MCF 10A (cell line): ENCODE measurements around the gene GTF2IRD1. TPM values are rescaled to one million over a fixed set of nuclear protein-coding genes. Genes with fewer than 3 reads are reported as not detected.

Experiments
- BruUV-seq: library from RNA; stranded (reverse); fragments of 400-500 nt; replicated peaks from 2 replicates; lab custom pipeline; 2021; lab: Mats Ljungman, UMichigan
- CTCF ChIA-PET: fragments of 300-600 bp; sonication (Branson Sonifier 250); formaldehyde crosslinking; extraction: SDS; loops from one replicate; lab custom pipeline; 2021; ENCODE audit warnings: antibody characterized with exemption, inconsistent platforms; lab: Yijun Ruan, JAX
- POLR2A ChIA-PET: fragments of 300-600, 350-650 bp; sonication (Branson Sonifier 250); formaldehyde crosslinking; extraction: SDS; loops from one replicate; lab custom pipeline; 2020; ENCODE audit warnings: antibody characterized with exemption, inconsistent platforms; lab: Yijun Ruan, JAX
- DNase-seq: peaks from one replicate; pipeline ENCODE4 v3.0.0-alpha.2; 2018; ENCODE audit not compliant: unreplicated experiment
- H3K27ac Mint-ChIP-seq: one replicate; pipeline ENCODE4 v1.8.0; 2022; ENCODE audit warnings: mild to moderate bottlenecking, low read depth, mixed read lengths; ENCODE audit not compliant: unreplicated experiment
- H3K27me3 Mint-ChIP-seq: one replicate; pipeline ENCODE4 v1.8.0; 2022; ENCODE audit warnings: mixed read lengths; ENCODE audit not compliant: insufficient read depth, unreplicated experiment
- H3K36me3 Mint-ChIP-seq: one replicate; pipeline ENCODE4 v1.8.0; 2022; ENCODE audit warnings: mild to moderate bottlenecking, moderate library complexity, mixed read lengths; ENCODE audit not compliant: insufficient read depth, unreplicated experiment
- H3K4me1 Mint-ChIP-seq: one replicate; pipeline ENCODE4 v1.8.0; 2022; ENCODE audit warnings: mixed read lengths; ENCODE audit not compliant: insufficient read depth, unreplicated experiment
- H3K4me3 Mint-ChIP-seq: one replicate; pipeline ENCODE4 v1.8.0; 2022; ENCODE audit warnings: mild to moderate bottlenecking, moderate library complexity, mixed read lengths; ENCODE audit not compliant: unreplicated experiment
- H3K9me3 Mint-ChIP-seq: one replicate; pipeline ENCODE4 v1.8.0; 2022; ENCODE audit warnings: mixed read lengths; ENCODE audit not compliant: unreplicated experiment
- CTCF ChIP-seq: fragments of 200-600 bp; IDR thresholded peaks from one replicate; pipeline ENCODE4 v1.8.0; 2022; ENCODE audit warnings: antibody characterized with exemption, mild to moderate bottlenecking; ENCODE audit not compliant: unreplicated experiment
- intact Hi-C: fragments of 100-400 bp; cut with micrococcal nuclease; formaldehyde crosslinking; loops from 2 replicates; pipeline ENCODE4 v1.14.1; 2022
- total RNA-seq: library from RNA; stranded (reverse); gene quantifications from 2 replicates; pipeline ENCODE4 v1.2.3, GENCODE V29; 2022

Gene GTF2IRD1
- total RNA-seq, 1 experiment from 2014 or later, result 77.6 TPM

GRCh38 chr7:74567318-74567668 is 113.6 kb downstream of the GTF2IRD1 start:
- Mint-ChIP-seq H3K4me1 (no peaks in the 10 kb centered on the region), H3K27ac (no peak overlapping the region), H3K36me3 (peaks cover 55% of the 10 kb centered on the region), H3K4me3 (no peak overlapping the region), H3K9me3 (no peaks in the 10 kb centered on the region), H3K27me3 (no peaks in the 10 kb centered on the region)
- CTCF ChIA-PET, result interaction anchor here (0.6 to 2.9 kb wide), 12 partner anchors 10 to 297 kb away, joined by 3 to 24 read pairs (median 4); no protein-coding TSS in a partner anchor
- BruUV-seq, result no TSS peak
- POLR2A ChIA-PET, result interaction anchor here (0.5 to 0.8 kb wide), 2 partner anchors 33 to 39 kb away, joined by 3 read pairs; no protein-coding TSS in a partner anchor
- DNase-seq, result no peak
- TF ChIP-seq CTCF, result no peak
- intact Hi-C loops, result no loop called here

GRCh38 chr7:74568658-74569057 is 115.0 kb downstream of the GTF2IRD1 start:
- POLR2A ChIA-PET, result interaction anchor here (0.6 kb wide), 1 partner anchor 19 kb away, joined by 3 read pairs; no protein-coding TSS in a partner anchor
- no peak for TF ChIP-seq CTCF

GRCh38 chr7:74569501-74570075 is 115.9 kb downstream of the GTF2IRD1 start:
- no peak for TF ChIP-seq CTCF
- CTCF ChIA-PET, result interaction anchor here (0.6 to 2.1 kb wide), 6 partner anchors 23 to 152 kb away, joined by 3 to 8 read pairs (median 3); no protein-coding TSS in a partner anchor
- no peak for DNase-seq
- peaks cover 34% of the 10 kb centered on the region for H3K36me3 Mint-ChIP-seq
- BruUV-seq, result no TSS peak
- no peak overlapping the region for H3K4me3 Mint-ChIP-seq
- intact Hi-C loops, result no loop called here
- no peaks in the 10 kb centered on the region for H3K27me3 Mint-ChIP-seq
- H3K4me1 Mint-ChIP-seq, result no peaks in the 10 kb centered on the region
- no peak overlapping the region for H3K27ac Mint-ChIP-seq
- H3K9me3 Mint-ChIP-seq, result no peaks in the 10 kb centered on the region
- POLR2A ChIA-PET, result interaction anchor here (0.9 kb wide), 1 partner anchor 16 kb away, joined by 4 read pairs; no protein-coding TSS in a partner anchor

More at GRCh38 chr7:74568658-74569057, 115.0 kb downstream of the GTF2IRD1 start:
- intact Hi-C loops, result no loop called here
- CTCF ChIA-PET, result interaction anchor here (0.7 to 2.1 kb wide), 4 partner anchors 66 to 152 kb away, joined by 3 to 8 read pairs (median 4); no protein-coding TSS in a partner anchor
- DNase-seq, result no peak
- no peak overlapping the region for H3K4me3 Mint-ChIP-seq
- H3K4me1 Mint-ChIP-seq, result no peaks in the 10 kb centered on the region
- peak overlapping the region; percentile 42 for H3K27ac Mint-ChIP-seq
- H3K9me3 Mint-ChIP-seq, result no peaks in the 10 kb centered on the region
- no TSS peak for BruUV-seq
- peaks cover 43% of the 10 kb centered on the region for H3K36me3 Mint-ChIP-seq
- no peaks in the 10 kb centered on the region for H3K27me3 Mint-ChIP-seq

GRCh38 chr7:74570533-74571156 is 116.9 kb downstream of the GTF2IRD1 start:
- intact Hi-C loops, result no loop called here
- no TSS peak for BruUV-seq
- TF ChIP-seq CTCF, result no peak
- H3K27ac Mint-ChIP-seq, result no peak overlapping the region
- H3K36me3 Mint-ChIP-seq, result peaks cover 29% of the 10 kb centered on the region
- no peak for DNase-seq
- no peaks in the 10 kb centered on the region for H3K27me3 Mint-ChIP-seq
- CTCF ChIA-PET, result interaction anchor here (0.9 to 2.1 kb wide), 2 partner anchors 25 to 153 kb away, joined by 3 to 8 read pairs; no protein-coding TSS in a partner anchor
- POLR2A ChIA-PET, result no interaction called here
- H3K4me3 Mint-ChIP-seq, result no peak overlapping the region
- peaks cover 8% of the 10 kb centered on the region for H3K4me1 Mint-ChIP-seq
- H3K9me3 Mint-ChIP-seq, result no peaks in the 10 kb centered on the region
